Muscle layer of colon (tissue), 2 donors: Measurements from ENCODE around the gene TMEM170A.
"Not testable (repeated sequence)": the region's sequence is repeated elsewhere in the genome, so short reads cannot be mapped to it uniquely, and the experiment has no call there.

Experiments
- H3K27ac ChIP-seq: one replicate; pipeline ENCODE4 v1.7.0; 2013; ENCODE audit warnings: low read depth, mild to moderate bottlenecking, low read length, moderate library complexity
- H3K27me3 ChIP-seq, 2 donors: one replicate each; pipeline ENCODE4 v1.7.0; 2013; ENCODE audit warnings: low read length in 2 of 2, mild to moderate bottlenecking in 2 of 2; ENCODE audit not compliant: insufficient read depth in 2 of 2, control insufficient read depth in 1 of 2
- H3K36me3 ChIP-seq: one replicate; pipeline ENCODE4 v1.7.0; 2013; ENCODE audit warnings: mild to moderate bottlenecking, low read length; ENCODE audit not compliant: insufficient read depth
- H3K4me1 ChIP-seq: one replicate; pipeline ENCODE4 v1.7.0; 2013; ENCODE audit warnings: mild to moderate bottlenecking, low read length; ENCODE audit not compliant: insufficient read depth
- H3K4me3 ChIP-seq, 2 donors: one replicate each; pipeline ENCODE4 v1.7.0; 2013; ENCODE audit warnings: low read length in 2 of 2, low read depth in 1 of 2, mild to moderate bottlenecking in 1 of 2, moderate library complexity in 1 of 2
- H3K9ac ChIP-seq: one replicate; pipeline ENCODE4 v1.7.0; 2013; ENCODE audit warnings: low read length
- H3K9me3 ChIP-seq: one replicate; pipeline ENCODE4 v1.7.0; 2013; ENCODE audit warnings: mild to moderate bottlenecking, low read length
- donor health status: abdominal sarcoma.
- donor health status: Adenocarcinoma of cecum.

The TMEM170A gene, protein sequence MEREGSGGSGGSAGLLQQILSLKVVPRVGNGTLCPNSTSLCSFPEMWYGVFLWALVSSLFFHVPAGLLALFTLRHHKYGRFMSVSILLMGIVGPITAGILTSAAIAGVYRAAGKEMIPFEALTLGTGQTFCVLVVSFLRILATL

DNA sequence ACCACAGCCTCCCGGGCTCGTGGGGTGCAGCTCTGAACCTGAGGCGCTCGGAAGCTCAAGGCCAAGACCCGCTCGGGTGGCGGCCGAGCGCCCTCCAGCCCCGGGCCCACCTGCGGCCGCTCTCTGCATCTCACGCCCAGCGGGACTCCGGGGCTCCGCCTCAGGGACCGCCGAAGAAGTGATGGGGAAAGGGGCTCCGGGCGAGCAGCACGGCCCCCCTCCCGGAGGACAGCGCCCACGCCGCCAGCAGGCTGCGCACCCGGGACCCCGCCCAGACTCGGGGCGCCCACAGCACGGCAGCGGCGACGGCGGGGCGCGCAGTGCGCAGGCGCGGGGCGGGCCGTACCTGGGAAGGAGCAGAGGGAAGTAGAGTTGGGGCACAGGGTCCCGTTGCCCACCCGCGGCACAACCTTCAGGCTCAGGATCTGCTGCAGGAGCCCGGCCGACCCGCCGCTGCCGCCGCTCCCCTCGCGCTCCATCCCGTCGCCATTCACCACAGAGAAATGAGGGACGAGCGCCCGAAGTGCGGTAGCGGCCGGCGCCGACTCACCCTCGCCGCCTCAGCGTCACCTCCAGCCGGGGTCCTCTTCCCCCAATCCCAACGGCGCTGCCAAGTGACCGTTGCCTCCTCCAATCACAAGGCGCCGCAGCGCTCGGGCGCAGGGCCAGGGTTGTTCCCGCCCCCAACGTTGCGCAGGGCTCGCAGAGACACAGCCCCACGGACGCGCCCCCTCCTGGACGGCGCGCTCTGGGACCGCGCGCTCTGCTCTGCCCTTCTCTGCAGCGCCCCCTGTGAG lies at the start of gene TMEM170A:
TMEM170A (minus strand) TSS at position 568 of the 797 bp plus-strand sequence; CDS start at position 479, 89 bp downstream.
- Histone ChIP-seq H3K9me3 (no peaks in the 10 kb centered on the region), H3K4me3 (peak within 1 kb of the TSS; percentile 63 to 94), H3K4me1 (peaks cover 5% of the 10 kb centered on the region), H3K27me3 (no peaks in the 10 kb centered on the region), H3K9ac (peak within 1 kb of the TSS; percentile 44), H3K27ac (peak within 1 kb of the TSS; percentile 98), H3K36me3 (no peaks in the 10 kb centered on the region)

DNA sequence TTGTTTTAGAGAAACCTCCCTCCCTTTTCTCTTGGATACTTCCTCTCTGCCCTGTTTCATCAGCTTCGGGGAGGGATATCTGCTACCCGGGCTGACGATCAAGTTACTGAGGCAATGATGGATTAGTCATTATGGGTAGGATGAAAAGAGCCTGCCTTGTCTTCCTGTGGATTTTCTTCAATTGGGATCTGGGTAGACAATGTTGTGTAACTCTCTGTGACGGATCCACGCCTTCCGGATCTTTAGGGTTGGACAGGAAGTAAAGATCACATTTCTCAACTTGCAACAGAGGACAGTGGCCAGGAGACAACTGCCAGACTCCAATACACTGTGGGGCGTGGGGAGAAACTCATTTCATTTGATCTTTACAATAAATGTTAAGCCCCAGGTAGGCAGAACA lies 42.1 kb upstream of the TMEM170A start:
- no peaks in the 10 kb centered on the region for H3K4me1 ChIP-seq
- H3K4me3 ChIP-seq, result no peak overlapping the region
- no peak overlapping the region for H3K9ac ChIP-seq
- no peak overlapping the region for H3K27ac ChIP-seq
- no peaks in the 10 kb centered on the region for H3K36me3 ChIP-seq
- no peaks in the 10 kb centered on the region for H3K27me3 ChIP-seq
- H3K9me3 ChIP-seq, result no peaks in the 10 kb centered on the region

DNA sequence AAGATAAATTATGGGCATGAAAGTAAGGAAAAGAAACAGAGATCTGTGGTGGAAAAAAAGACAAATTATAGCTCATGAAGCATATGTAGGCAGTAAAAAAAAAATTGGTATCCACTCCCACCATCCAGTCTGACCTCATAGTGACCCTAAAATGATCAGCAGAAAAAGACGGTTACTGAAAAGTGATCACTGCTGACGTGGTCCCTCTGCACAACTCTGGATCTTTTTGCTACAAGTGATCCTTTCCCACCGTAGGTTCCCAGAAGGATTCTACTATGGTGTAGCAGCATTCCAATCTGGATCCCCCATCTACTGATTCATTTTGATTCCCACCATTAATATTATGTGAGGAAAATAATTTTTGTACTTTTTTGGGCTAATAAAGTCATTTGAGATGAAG lies 41.6 kb upstream of the TMEM170A start:
- Histone ChIP-seq H3K27ac (no peak overlapping the region), H3K9me3 (no peaks in the 10 kb centered on the region)

DNA sequence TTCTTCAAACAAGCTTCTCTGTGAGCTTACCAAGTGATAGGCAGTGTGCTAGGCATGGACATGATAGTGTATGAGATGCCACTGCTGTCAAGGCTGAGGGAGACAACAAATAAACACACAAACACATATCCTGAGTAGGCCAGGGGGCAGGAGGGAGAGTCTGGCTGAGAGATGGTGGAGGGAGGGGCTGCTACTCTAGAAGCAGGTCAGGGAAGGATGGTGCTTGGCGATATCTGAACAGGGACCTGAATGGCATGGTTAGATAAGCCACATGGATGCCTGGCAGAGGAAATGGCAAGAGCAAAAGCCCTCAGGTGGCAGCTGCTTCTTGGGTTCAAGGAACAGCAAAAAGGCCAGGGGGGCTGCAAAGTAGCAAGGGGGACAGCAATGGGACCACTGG lies 39.3 kb upstream of the TMEM170A start:
- Histone ChIP-seq H3K4me1 (no peaks in the 10 kb centered on the region), H3K4me3 (no peak overlapping the region), H3K27ac (no peak overlapping the region), H3K9me3 (no peaks in the 10 kb centered on the region), H3K36me3 (no peaks in the 10 kb centered on the region), H3K9ac (no peak overlapping the region), H3K27me3 (no peaks in the 10 kb centered on the region)

More for the DNA sequence above, 41.6 kb upstream of the TMEM170A start:
- H3K4me3 ChIP-seq, result no peak overlapping the region
- no peak overlapping the region for H3K9ac ChIP-seq
- H3K27me3 ChIP-seq, result no peaks in the 10 kb centered on the region
- H3K36me3 ChIP-seq, result no peaks in the 10 kb centered on the region
- no peaks in the 10 kb centered on the region for H3K4me1 ChIP-seq

DNA sequence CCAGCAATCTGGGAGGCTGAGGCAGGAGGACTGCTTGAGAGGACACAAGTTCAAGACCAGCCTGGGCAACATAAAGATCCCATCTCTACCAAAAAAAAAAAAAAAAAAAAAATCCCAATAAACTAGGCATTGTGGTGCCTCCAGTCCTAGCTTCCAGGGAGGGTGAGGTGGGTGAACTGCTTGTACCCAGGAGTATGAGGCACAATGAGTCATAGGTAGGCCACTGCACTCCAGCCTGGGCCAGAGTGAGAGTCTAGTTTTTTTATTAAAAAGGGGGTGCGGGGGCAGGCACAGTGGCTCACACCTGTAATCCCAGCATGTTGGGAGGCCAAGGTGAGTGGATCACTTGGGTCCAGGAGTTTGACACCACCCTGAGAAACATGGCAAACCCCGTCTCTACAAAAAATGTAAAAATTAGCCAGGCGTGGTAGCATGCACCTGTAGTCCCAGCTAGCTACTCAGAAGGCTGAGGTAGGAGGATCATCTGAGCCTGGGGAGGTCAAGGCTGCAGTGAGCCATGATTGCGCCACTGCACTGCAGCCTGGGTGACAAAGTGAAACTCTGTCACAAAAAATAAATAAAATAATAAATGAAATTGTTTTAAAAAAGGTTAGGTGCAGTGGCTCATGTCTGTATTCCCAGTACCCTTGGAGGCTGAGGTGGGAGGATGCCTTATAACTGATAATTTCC lies 38.6 kb upstream of the TMEM170A start:
- Histone ChIP-seq H3K36me3 (no peaks in the 10 kb centered on the region), H3K9me3 (no peaks in the 10 kb centered on the region), H3K27me3 (no peaks in the 10 kb centered on the region), H3K27ac (no peak overlapping the region), H3K4me3 (no peak overlapping the region), H3K4me1 (no peaks in the 10 kb centered on the region), H3K9ac (no peak overlapping the region)

DNA sequence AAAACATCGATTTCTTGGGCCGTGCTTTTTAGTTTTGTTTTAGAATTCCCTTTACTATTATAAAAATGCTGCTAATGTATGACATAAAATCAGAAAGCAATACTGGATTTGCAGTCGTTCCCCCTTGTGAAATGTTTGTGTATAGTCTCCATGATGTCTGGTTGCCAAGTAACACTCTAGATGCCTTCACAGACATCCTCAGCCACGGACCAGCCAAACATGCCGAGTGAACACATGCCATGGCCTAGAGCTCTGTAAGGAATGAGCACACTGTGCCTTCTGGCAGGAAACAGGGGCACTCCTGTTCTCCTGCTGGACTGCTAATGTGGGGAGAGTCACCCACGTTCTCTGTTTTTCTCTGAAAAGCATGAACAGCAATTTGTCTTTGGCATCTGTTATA lies 37.3 kb upstream of the TMEM170A start:
- H3K27ac ChIP-seq, H3K4me1 ChIP-seq, H3K9me3 ChIP-seq, H3K4me3 ChIP-seq, H3K36me3 ChIP-seq, H3K9ac ChIP-seq, H3K27me3 ChIP-seq: not testable (repeated sequence)

DNA sequence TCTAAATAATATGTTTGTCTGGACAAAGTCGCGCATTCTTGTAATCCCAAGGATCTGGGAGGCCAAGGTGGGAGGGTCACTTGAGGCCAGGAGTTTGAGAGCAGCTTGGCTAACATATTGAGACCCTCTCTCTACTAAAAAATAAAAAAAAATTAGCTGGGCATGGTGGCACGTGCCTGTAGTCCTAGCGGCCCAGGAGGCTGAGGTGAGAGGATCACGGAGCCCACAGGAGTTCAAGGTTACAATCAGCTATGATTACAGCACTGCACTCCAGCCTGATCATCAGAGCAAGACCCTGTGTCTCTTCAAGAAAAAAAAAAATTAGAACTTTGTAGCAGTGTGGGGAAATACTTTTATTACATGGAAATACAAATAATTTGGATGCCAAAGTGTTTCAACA lies 36.9 kb upstream of the TMEM170A start:
- Histone ChIP-seq H3K9me3 (no peaks in the 10 kb centered on the region), H3K27ac (no peak overlapping the region), H3K4me1 (no peaks in the 10 kb centered on the region), H3K4me3 (no peak overlapping the region), H3K36me3 (no peaks in the 10 kb centered on the region), H3K9ac (no peak overlapping the region), H3K27me3 (no peaks in the 10 kb centered on the region)

DNA sequence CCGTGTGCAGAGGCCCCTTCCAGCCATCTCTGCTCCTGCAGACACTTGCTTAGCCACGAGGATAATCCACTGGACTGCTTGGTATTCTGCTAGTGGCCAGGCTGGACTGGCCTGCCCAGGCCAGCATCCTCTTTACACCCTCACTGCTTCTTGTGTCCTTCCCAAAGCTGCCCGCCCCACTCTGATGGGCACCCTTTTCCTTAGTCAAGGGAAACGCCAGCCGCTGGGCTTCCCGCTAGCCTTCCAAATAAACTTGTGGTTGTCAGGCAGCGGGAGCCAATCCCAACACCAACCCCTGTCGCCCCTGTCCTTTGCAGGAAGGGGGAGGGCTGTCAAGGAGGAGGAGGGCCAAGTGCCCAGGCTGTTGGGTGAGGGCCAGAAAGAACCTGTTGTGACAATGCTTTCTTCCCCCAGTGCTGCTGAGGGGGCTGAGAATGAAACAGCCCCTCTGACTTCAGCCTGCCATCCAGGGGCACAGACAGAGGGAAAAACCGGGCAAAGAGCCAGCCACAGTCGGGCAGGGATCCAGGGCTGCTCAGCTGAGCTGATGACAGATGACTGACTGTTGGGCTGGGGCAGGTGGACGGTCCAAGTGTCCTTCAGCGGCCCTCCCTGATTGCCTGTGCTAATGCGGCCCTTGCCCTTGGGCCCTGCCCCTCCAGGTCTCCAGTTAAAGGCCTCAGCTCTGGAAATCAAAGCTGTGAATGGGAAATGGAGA lies 34.3 kb upstream of the TMEM170A start:
- not testable (repeated sequence) for H3K9me3 ChIP-seq, H3K36me3 ChIP-seq, H3K4me3 ChIP-seq, H3K9ac ChIP-seq, H3K4me1 ChIP-seq, H3K27ac ChIP-seq
- peaks cover 0 to 12% of the 10 kb centered on the region in 2 donors for H3K27me3 ChIP-seq

DNA sequence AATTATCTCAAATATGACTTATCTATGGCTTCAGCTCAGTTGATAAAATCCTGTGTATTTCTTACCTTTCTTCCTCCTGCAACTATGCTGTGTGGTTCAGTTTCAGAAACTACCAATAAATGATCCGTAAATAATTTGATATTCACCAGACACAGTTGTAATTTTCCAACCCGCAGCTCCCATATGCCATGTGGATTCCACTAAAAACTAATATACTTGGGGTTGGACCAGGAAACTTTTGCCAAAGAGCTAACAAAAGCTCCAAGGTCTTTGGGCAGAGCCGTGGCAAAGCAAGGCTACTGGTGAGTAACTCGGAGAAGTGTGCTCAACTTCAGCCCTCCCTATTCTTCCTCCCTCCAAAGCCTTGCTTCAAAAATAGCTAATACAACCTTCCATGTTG lies 33.1 kb upstream of the TMEM170A start:
- peaks cover 4% of the 10 kb centered on the region for H3K4me1 ChIP-seq
- no peak overlapping the region for H3K9ac ChIP-seq
- no peaks in the 10 kb centered on the region for H3K36me3 ChIP-seq
- H3K27me3 ChIP-seq, result peaks cover 0 to 12% of the 10 kb centered on the region in 2 donors
- H3K27ac ChIP-seq, result no peak overlapping the region
- no peaks in the 10 kb centered on the region for H3K9me3 ChIP-seq
- H3K4me3 ChIP-seq, result no peak overlapping the region

DNA sequence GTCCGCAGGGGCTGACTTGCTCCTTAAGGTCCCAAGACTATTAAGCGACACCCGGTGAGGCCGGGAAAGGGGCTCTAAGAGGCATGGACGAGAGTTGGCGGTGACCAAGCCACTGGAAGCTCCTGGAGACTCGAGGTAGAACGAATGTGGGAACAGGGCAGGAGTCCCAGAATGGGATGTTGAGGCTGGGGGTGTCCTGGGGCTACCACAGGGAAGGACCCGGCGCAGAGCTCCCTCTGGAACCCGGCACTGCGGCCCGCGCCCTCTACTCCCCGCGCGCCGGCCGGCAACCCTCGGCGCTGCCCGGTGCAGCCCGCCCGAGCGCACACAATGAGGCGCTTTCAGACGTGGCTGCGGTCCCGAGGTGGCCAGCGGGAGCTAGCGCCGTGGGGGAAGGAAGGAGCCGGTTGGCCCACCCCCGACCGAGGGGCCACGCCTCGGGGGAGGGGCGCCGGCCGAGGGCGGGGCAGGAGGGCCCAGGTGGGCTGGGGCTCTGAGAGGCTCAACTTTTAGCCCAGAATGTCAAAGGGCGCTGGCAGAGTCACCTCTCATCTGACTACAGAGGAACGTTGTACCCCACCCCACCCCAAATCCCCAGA lies 30.7 kb upstream of the TMEM170A start, which contains the start of gene CHST6:
CHST6 (minus strand) TSS at position 366 of the 599 bp plus-strand sequence. CDS start 15,613 bp downstream, outside the sequence.
- H3K27ac ChIP-seq, result no peak within 1 kb of the TSS
- peak within 1 kb of the TSS; percentile 23 to 43 for H3K4me3 ChIP-seq
- peaks cover 0 to 18% of the 10 kb centered on the region in 2 donors for H3K27me3 ChIP-seq
- H3K36me3 ChIP-seq, result no peaks in the 10 kb centered on the region
- no peaks in the 10 kb centered on the region for H3K9me3 ChIP-seq
- peaks cover 4% of the 10 kb centered on the region for H3K4me1 ChIP-seq
- H3K9ac ChIP-seq, result no peak within 1 kb of the TSS

DNA sequence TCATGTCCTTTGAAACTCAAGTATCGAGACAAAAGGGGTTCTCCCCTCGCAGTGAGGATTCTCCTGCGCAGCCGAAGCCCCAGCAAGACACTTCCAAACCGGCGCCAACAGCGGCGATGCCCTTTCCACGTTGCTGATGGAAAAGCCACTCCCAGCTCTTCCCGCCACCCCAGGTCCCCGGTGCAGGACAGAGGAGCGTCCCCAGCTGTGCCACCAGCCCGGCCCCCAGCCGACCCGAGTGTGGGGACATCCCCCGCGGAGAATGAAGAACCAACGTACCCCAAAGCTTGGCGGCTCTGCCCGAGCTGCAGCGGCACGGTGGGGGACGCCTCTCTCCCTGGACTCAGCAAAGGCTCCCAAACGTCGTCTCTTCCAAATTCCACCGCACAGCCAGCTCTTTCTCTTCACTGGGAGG lies 30.2 kb upstream of the TMEM170A start:
- no peak overlapping the region for H3K9ac ChIP-seq
- no peaks in the 10 kb centered on the region for H3K36me3 ChIP-seq
- peaks cover 0 to 18% of the 10 kb centered on the region in 2 donors for H3K27me3 ChIP-seq
- H3K27ac ChIP-seq, result no peak overlapping the region
- H3K4me3 ChIP-seq, result peak overlapping the region; percentile 23 to 43
- peaks cover 4% of the 10 kb centered on the region for H3K4me1 ChIP-seq
- no peaks in the 10 kb centered on the region for H3K9me3 ChIP-seq
